HepG2 (cell line): Measurements from ENCODE around the gene PAX4. TPM values are rescaled to one million over a fixed set of nuclear protein-coding genes. Genes with fewer than 3 reads are reported as not detected.

Source experiments
- MYNN ChIP-seq: sonication (generic); formaldehyde crosslinking; IDR thresholded peaks from 2 replicates; pipeline ENCODE4 v1.4.0; 2020; ENCODE audit warnings: mild to moderate bottlenecking, low read depth, missing genetic modification reagents
- NFATC3 ChIP-seq: sonication (generic); formaldehyde crosslinking; IDR thresholded peaks from 2 replicates; pipeline ENCODE4 v1.5.1; 2020; ENCODE audit warnings: mild to moderate bottlenecking, missing genetic modification reagents
- ZNF121 ChIP-seq: sonication (generic); formaldehyde crosslinking; IDR thresholded peaks from 2 replicates; pipeline ENCODE4 v1.5.0; 2020; ENCODE audit warnings: mild to moderate bottlenecking, missing genetic modification reagents
- ZNF207 ChIP-seq: fragments of 450-650 bp; IDR thresholded peaks from 2 replicates; pipeline ENCODE4 v1.6.1; 2016; ENCODE audit warnings: antibody characterized with exemption, borderline replicate concordance
- ZNF263 ChIP-seq: sonication (generic); formaldehyde crosslinking; IDR thresholded peaks from 2 replicates; pipeline ENCODE4 v1.4.0; 2020; ENCODE audit warnings: missing genetic modification reagents
- ZNF343 ChIP-seq: sonication (generic); formaldehyde crosslinking; IDR thresholded peaks from 2 replicates; pipeline ENCODE4 v1.4.0; 2020; ENCODE audit warnings: mild to moderate bottlenecking, missing genetic modification reagents
- ZNF530 ChIP-seq: sonication (generic); formaldehyde crosslinking; IDR thresholded peaks from 2 replicates; pipeline ENCODE4 v1.5.0; 2020; ENCODE audit warnings: low read depth, mild to moderate bottlenecking, missing genetic modification reagents
- ZNF598 ChIP-seq: sonication (generic); formaldehyde crosslinking; IDR thresholded peaks from 2 replicates; pipeline ENCODE4 v1.5.1; 2020; ENCODE audit warnings: mild to moderate bottlenecking, missing genetic modification reagents, borderline replicate concordance
- ZNF782 ChIP-seq: sonication (generic); formaldehyde crosslinking; IDR thresholded peaks from 2 replicates; pipeline ENCODE4 v1.4.0; 2020; ENCODE audit warnings: missing genetic modification reagents, mild to moderate bottlenecking, borderline replicate concordance
- polyA plus RNA-seq, 8 experiments: library from polyadenylated mRNA; depleted of rRNA in 3 of 8; stranded (reverse) in 7 of 8; unstranded in 1 of 8; fragments of >200 nt; fragmentation: Illumina TruSeq in 4 of 8; extraction: Trizol in 4 of 8; gene quantifications; 2 replicates each; pipeline versions ENCODE4 v1.2.1 to v1.2.3, GENCODE V29; 2011 to 2016; ENCODE audit warnings: low read depth in 4 of 8, missing spikeins in 1 of 8, mixed read lengths in 1 of 8; ENCODE audit not compliant: insufficient read depth in 1 of 8
- total RNA-seq, 5 experiments: library from RNA; depleted of rRNA; stranded (reverse); fragments of >200 nt; fragmentation: Illumina TruSeq; extraction: Trizol; gene quantifications; 2 replicates each; pipeline ENCODE4 v1.2.3, GENCODE V29; 2016; ENCODE audit warnings: low read depth in 1 of 5
- TF ChIP-seq, protein P1 (sequence below): sonication (generic); formaldehyde crosslinking; IDR thresholded peaks from 2 replicates; pipeline ENCODE4 v1.9.0; 2021; ENCODE audit warnings: missing genetic modification reagents, borderline replicate concordance
- TF ChIP-seq, protein P2 (sequence below): sonication (generic); formaldehyde crosslinking; IDR thresholded peaks from 2 replicates; pipeline ENCODE4 v1.8.0; 2022; ENCODE audit warnings: mild to moderate bottlenecking, missing genetic modification reagents; ENCODE audit not compliant: insufficient replicate concordance
- TF ChIP-seq, protein P3 (sequence below): IDR thresholded peaks from 2 replicates; pipeline ENCODE4 v1.6.1; 2016; ENCODE audit warnings: mild to moderate bottlenecking, missing biosample characterization, missing genetic modification reagents
- TF ChIP-seq, protein P4 (sequence below): IDR thresholded peaks from 2 replicates; pipeline ENCODE4 v1.6.1; 2016; ENCODE audit warnings: low read depth
- TF ChIP-seq, protein P5 (sequence below): sonication (generic); formaldehyde crosslinking; IDR thresholded peaks from 2 replicates; pipeline ENCODE4 v1.4.0; 2020; ENCODE audit warnings: missing genetic modification reagents
- TF ChIP-seq, protein P6 (sequence below): sonication (generic); formaldehyde crosslinking; IDR thresholded peaks from 2 replicates; pipeline ENCODE4 v1.8.0; 2022; ENCODE audit warnings: missing genetic modification reagents, mild to moderate bottlenecking, inconsistent platforms, borderline replicate concordance
- TF ChIP-seq, protein P7 (sequence below): sonication (generic); formaldehyde crosslinking; IDR thresholded peaks from 2 replicates; pipeline ENCODE4 v1.8.1; 2022; ENCODE audit warnings: mild to moderate bottlenecking, missing genetic modification reagents

Gene PAX4
- total and polyA plus RNA-seq, 2 of the 13 experiments (the other 11 are each of a cell fraction or from before 2014, with no cell fraction given): not detected

DNA sequence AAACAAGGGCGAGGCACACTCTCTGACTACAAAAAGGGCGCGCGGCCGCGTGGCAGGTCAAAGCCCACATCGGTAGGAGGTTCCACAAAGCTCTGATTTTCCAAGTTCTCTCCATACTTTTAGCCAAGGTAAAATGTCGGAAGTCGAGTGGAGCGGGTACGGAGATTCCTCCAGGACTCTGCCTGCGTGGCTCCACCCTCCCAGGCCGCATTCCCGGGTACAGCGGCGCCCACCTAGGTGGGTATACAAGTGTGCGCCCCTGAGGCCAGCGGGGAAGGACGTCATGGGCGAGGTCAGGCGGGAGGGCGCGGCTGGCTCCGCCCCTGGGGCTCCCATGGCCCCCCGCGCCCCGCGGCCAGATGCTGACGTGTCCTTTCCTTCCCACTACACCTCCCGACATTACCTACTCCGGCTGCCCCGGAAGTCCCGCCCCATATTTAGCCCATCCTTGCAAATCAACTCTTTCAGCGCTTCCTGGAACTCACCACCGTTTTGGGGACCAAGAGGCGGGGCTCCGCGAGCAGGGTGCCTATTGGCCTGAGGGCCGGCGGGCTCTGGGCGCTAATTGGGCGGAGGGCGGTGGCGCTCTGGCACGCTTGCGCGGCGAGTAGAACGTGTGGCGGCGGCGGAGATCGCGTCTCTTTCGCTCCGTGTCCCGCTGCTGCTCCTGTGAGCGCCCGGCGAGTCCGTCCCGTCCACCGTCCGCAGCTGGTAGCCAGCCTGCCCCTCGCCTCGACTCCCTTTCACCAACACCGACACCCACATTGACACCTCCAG is 33.8 kb upstream of the PAX4 start, which contains the start of gene SND1 (continued):
- 0 out of 2 replicates have a peak, but pooled peaks have one; percentile 23 for TF ChIP-seq ZNF263 (CRISPR knock-in tag)
- TF ChIP-seq ZNF530: no peak
- TF ChIP-seq ZNF343 (CRISPR knock-in tag): no peak
- no peak for TF ChIP-seq MYNN (CRISPR knock-in tag)
- TF ChIP-seq NFATC3 (CRISPR knock-in tag): peak; percentile 41; the same call in 1 of the 2 replicates
- TF ChIP-seq, protein P1, sequence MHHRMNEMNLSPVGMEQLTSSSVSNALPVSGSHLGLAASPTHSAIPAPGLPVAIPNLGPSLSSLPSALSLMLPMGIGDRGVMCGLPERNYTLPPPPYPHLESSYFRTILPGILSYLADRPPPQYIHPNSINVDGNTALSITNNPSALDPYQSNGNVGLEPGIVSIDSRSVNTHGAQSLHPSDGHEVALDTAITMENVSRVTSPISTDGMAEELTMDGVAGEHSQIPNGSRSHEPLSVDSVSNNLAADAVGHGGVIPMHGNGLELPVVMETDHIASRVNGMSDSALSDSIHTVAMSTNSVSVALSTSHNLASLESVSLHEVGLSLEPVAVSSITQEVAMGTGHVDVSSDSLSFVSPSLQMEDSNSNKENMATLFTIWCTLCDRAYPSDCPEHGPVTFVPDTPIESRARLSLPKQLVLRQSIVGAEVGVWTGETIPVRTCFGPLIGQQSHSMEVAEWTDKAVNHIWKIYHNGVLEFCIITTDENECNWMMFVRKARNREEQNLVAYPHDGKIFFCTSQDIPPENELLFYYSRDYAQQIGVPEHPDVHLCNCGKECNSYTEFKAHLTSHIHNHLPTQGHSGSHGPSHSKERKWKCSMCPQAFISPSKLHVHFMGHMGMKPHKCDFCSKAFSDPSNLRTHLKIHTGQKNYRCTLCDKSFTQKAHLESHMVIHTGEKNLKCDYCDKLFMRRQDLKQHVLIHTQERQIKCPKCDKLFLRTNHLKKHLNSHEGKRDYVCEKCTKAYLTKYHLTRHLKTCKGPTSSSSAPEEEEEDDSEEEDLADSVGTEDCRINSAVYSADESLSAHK (CRISPR knock-in tag): no peak
- TF ChIP-seq ZNF598 (CRISPR knock-in tag): 0 out of 2 replicates have a peak, but pooled peaks have one; percentile 76
- TF ChIP-seq ZNF121 (CRISPR knock-in tag): 0 out of 2 replicates have a peak, but pooled peaks have one; percentile 49
- TF ChIP-seq, protein P2, sequence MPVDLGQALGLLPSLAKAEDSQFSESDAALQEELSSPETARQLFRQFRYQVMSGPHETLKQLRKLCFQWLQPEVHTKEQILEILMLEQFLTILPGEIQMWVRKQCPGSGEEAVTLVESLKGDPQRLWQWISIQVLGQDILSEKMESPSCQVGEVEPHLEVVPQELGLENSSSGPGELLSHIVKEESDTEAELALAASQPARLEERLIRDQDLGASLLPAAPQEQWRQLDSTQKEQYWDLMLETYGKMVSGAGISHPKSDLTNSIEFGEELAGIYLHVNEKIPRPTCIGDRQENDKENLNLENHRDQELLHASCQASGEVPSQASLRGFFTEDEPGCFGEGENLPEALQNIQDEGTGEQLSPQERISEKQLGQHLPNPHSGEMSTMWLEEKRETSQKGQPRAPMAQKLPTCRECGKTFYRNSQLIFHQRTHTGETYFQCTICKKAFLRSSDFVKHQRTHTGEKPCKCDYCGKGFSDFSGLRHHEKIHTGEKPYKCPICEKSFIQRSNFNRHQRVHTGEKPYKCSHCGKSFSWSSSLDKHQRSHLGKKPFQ (CRISPR knock-in tag): peak; percentile 23
- no peak for TF ChIP-seq ZNF782 (CRISPR knock-in tag)
- TF ChIP-seq, protein P3, sequence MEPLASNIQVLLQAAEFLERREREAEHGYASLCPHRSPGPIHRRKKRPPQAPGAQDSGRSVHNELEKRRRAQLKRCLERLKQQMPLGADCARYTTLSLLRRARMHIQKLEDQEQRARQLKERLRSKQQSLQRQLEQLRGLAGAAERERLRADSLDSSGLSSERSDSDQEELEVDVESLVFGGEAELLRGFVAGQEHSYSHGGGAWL (CRISPR knock-in tag): peak; percentile 3; the same call in 1 of the 2 replicates
- TF ChIP-seq, protein P4, sequence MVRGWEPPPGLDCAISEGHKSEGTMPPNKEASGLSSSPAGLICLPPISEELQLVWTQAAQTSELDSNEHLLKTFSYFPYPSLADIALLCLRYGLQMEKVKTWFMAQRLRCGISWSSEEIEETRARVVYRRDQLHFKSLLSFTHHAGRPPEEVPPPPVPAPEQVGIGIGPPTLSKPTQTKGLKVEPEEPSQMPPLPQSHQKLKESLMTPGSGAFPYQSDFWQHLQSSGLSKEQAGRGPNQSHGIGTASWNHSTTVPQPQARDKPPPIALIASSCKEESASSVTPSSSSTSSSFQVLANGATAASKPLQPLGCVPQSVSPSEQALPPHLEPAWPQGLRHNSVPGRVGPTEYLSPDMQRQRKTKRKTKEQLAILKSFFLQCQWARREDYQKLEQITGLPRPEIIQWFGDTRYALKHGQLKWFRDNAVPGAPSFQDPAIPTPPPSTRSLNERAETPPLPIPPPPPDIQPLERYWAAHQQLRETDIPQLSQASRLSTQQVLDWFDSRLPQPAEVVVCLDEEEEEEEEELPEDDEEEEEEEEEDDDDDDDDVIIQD (CRISPR knock-in tag): no peak; the same call in 1 of the 2 replicates
- TF ChIP-seq ZNF207: no peak
- TF ChIP-seq, protein P5, sequence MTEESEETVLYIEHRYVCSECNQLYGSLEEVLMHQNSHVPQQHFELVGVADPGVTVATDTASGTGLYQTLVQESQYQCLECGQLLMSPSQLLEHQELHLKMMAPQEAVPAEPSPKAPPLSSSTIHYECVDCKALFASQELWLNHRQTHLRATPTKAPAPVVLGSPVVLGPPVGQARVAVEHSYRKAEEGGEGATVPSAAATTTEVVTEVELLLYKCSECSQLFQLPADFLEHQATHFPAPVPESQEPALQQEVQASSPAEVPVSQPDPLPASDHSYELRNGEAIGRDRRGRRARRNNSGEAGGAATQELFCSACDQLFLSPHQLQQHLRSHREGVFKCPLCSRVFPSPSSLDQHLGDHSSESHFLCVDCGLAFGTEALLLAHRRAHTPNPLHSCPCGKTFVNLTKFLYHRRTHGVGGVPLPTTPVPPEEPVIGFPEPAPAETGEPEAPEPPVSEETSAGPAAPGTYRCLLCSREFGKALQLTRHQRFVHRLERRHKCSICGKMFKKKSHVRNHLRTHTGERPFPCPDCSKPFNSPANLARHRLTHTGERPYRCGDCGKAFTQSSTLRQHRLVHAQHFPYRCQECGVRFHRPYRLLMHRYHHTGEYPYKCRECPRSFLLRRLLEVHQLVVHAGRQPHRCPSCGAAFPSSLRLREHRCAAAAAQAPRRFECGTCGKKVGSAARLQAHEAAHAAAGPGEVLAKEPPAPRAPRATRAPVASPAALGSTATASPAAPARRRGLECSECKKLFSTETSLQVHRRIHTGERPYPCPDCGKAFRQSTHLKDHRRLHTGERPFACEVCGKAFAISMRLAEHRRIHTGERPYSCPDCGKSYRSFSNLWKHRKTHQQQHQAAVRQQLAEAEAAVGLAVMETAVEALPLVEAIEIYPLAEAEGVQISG (CRISPR knock-in tag): peak; percentile 84
- TF ChIP-seq, protein P6, sequence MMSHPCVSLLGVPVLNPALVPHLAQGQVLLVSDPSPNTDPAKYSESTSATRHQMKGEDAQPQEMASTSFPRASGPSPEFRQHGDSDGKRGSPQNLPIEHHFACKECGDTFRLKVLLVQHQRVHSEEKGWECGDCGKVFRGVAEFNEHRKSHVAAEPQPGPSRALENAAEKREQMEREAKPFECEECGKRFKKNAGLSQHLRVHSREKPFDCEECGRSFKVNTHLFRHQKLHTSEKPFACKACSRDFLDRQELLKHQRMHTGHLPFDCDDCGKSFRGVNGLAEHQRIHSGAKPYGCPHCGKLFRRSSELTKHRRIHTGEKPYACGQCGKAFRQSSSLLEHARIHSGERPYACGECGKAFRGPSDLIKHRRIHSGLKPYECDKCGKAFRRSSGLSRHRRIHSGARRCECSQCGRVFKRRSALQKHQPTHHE (CRISPR knock-in tag): peak; percentile 31; the same call in 1 of the 2 replicates
- TF ChIP-seq, protein P7, sequence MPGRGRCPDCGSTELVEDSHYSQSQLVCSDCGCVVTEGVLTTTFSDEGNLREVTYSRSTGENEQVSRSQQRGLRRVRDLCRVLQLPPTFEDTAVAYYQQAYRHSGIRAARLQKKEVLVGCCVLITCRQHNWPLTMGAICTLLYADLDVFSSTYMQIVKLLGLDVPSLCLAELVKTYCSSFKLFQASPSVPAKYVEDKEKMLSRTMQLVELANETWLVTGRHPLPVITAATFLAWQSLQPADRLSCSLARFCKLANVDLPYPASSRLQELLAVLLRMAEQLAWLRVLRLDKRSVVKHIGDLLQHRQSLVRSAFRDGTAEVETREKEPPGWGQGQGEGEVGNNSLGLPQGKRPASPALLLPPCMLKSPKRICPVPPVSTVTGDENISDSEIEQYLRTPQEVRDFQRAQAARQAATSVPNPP: no peak
